ENCODE measurements around the gene BRICD5. TPM values are rescaled to one million over a fixed set of nuclear protein-coding genes. Genes with fewer than 3 reads are reported as not detected.

The BRICD5 gene
- total RNA-seq, 1 donor from 2014 or later: 5.2 TPM

DNA sequence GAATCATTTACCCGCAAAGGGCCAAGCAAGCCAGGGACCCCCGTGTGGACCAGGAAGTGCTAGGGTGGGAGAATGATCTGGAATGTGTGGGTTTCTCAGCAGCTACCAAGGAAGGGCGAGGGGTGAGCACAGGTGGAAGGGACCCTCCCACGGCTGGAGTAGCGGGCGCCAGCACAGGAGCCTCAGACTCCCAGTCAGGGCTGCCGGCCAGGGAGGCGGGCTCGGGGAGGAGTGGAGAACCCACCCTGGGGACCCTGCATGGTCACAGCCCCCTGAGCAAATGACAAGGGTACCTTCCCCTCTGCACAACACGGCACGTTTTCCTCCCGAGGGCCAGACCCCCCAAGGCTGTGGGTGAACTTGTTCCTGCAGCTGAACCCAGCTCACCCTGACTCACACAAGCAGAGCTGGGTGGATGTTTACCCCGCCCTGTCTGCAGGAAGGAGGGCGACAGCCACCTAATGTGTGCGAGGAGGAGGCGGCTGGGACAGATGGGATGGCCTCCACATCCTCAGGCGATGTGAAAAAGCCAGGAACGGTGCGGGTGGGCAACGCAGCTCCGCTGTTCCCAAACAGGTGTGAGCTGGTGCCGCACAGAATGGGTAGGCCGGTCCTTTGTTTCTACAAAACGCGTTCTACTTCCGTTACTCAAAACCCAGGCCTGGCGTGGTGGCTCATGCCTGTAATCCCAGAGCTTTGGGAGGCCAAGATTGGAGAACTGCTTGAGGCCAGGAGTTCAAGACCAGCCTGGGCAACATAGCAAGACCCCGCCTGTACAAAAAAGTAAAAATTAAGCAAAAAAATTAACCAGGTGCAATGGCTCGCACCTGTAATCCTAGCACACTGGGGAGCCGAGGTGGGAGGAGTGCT lies 34.5 kb upstream of the BRICD5 start:
- TF ChIP-seq EZH2 (IDR thresholded peaks at IDR 0.05) (no peak), EZH2phosphoT487 (IDR thresholded peaks at IDR 0.05) (no peak)
- TF ChIP-seq, protein P1, sequence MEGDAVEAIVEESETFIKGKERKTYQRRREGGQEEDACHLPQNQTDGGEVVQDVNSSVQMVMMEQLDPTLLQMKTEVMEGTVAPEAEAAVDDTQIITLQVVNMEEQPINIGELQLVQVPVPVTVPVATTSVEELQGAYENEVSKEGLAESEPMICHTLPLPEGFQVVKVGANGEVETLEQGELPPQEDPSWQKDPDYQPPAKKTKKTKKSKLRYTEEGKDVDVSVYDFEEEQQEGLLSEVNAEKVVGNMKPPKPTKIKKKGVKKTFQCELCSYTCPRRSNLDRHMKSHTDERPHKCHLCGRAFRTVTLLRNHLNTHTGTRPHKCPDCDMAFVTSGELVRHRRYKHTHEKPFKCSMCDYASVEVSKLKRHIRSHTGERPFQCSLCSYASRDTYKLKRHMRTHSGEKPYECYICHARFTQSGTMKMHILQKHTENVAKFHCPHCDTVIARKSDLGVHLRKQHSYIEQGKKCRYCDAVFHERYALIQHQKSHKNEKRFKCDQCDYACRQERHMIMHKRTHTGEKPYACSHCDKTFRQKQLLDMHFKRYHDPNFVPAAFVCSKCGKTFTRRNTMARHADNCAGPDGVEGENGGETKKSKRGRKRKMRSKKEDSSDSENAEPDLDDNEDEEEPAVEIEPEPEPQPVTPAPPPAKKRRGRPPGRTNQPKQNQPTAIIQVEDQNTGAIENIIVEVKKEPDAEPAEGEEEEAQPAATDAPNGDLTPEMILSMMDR (IDR thresholded peaks at IDR 0.05): no peak
- Histone ChIP-seq H3K4me1 (peaks cover 3% of the 10 kb centered on the region), H4K20me1 (ENCODE audit: low read depth) (peaks cover 3% of the 10 kb centered on the region), H2AFZ (replicated peaks) (no peak overlapping the region), H3K4me2 (no peak overlapping the region), H3K79me2 (ENCODE audit: low read depth) (peaks cover 32% of the 10 kb centered on the region), H3K9me3 (ENCODE audit: low read depth) (no peaks in the 10 kb centered on the region), H3K36me3 (no peaks in the 10 kb centered on the region), H3K27ac (no peak overlapping the region), H3K9ac (no peak overlapping the region), H3F3A (ENCODE audit: low read depth) (no peaks in the 10 kb centered on the region), H3K27me3 (no peaks in the 10 kb centered on the region), H3K4me3 (no peak overlapping the region)
- no peak for DNase-seq (ENCODE audit: low spot score)
- Mint-ChIP-seq H3K27ac (no peak overlapping the region), H3K4me1 (peaks cover 2% of the 10 kb centered on the region), H3K36me3 (peaks cover 8% of the 10 kb centered on the region), H3K27me3 (ENCODE audit: insufficient read depth, low read depth) (peaks cover 6% of the 10 kb centered on the region), H3K9me3 (no peaks in the 10 kb centered on the region), H3K4me3 (no peak overlapping the region)

DNA sequence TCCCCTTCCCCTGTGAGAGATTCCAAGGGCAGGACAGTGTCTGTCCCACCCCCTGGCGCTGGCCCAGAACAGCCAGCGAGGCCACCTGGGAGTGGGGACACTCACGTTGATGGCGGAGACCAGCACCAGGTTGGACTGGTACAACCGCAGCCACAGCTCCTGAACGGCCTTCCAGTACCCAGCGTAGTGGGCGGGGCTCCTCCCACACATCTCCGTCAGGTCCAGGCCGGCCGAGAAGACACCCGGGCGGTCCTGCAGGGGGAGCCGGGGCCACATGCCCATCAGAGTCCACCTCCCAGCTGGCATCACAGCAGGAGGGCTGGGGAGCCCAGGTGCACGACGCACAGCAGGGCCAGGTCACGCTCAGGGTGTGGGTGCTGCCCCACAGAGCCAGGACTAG lies 33.6 kb upstream of the BRICD5 start:
- peaks cover 9% of the 10 kb centered on the region for H3K36me3 Mint-ChIP-seq
- TF ChIP-seq, protein P1 (IDR thresholded peaks at IDR 0.05): peak; percentile 12
- TF ChIP-seq EZH2 (IDR thresholded peaks at IDR 0.05): no peak
- H3K27me3 Mint-ChIP-seq (ENCODE audit: insufficient read depth, low read depth): peaks cover 6% of the 10 kb centered on the region
- peaks cover 7% of the 10 kb centered on the region for H3F3A ChIP-seq (ENCODE audit: low read depth)
- H3K27ac Mint-ChIP-seq: no peak overlapping the region
- no peak overlapping the region for H3K4me2 ChIP-seq
- DNase-seq (ENCODE audit: low spot score): peak; percentile 22
- H3K79me2 ChIP-seq (ENCODE audit: low read depth): peaks cover 24% of the 10 kb centered on the region
- no peaks in the 10 kb centered on the region for H3K9me3 ChIP-seq (ENCODE audit: low read depth)
- no peak overlapping the region for H2AFZ ChIP-seq (replicated peaks)
- H4K20me1 ChIP-seq (ENCODE audit: low read depth): peaks cover 10% of the 10 kb centered on the region
- no peaks in the 10 kb centered on the region for H3K27me3 ChIP-seq
- H3K4me1 ChIP-seq: no peaks in the 10 kb centered on the region
- no peak overlapping the region for H3K9ac ChIP-seq
- H3K4me3 Mint-ChIP-seq: no peak overlapping the region
- H3K36me3 ChIP-seq: no peaks in the 10 kb centered on the region
- no peak overlapping the region for H3K4me3 ChIP-seq
- H3K27ac ChIP-seq: no peak overlapping the region
- no peaks in the 10 kb centered on the region for H3K4me1 Mint-ChIP-seq
- no peaks in the 10 kb centered on the region for H3K9me3 Mint-ChIP-seq

DNA sequence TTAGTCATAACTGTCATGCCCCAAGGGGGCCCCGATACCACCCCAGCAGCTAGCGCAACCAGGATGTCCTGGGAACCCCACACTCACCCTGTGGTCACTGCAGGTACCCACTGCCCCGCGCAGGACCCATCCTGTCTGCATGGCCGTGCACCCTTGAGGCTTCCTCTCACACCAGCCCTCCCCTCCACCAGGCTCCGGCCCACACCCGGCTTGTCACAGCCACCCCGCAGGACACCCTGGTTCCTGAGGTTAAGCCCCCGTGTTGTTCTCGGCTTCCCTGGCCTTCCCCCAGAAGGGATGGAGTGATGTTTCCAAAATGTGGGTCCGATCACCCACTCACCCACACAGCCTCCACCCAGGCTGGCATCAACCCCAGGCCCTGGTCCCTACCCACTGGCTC lies 33.1 kb upstream of the BRICD5 start:
- no peak overlapping the region for H3K4me3 ChIP-seq
- H3F3A ChIP-seq (ENCODE audit: low read depth): peaks cover 12% of the 10 kb centered on the region
- H3K4me1 Mint-ChIP-seq: no peaks in the 10 kb centered on the region
- H4K20me1 ChIP-seq (ENCODE audit: low read depth): peaks cover 15% of the 10 kb centered on the region
- no peak for TF ChIP-seq EZH2 (IDR thresholded peaks at IDR 0.05)
- H3K27ac Mint-ChIP-seq: no peak overlapping the region
- no peaks in the 10 kb centered on the region for H3K27me3 ChIP-seq
- no peaks in the 10 kb centered on the region for H3K9me3 Mint-ChIP-seq
- H3K4me3 Mint-ChIP-seq: no peak overlapping the region
- H3K36me3 ChIP-seq: no peaks in the 10 kb centered on the region
- H2AFZ ChIP-seq (replicated peaks): no peak overlapping the region
- no peak overlapping the region for H3K9ac ChIP-seq
- no peak overlapping the region for H3K27ac ChIP-seq
- H3K4me1 ChIP-seq: peaks cover 2% of the 10 kb centered on the region
- H3K4me2 ChIP-seq: no peak overlapping the region
- no peak for DNase-seq (ENCODE audit: low spot score)
- peaks cover 19% of the 10 kb centered on the region for H3K79me2 ChIP-seq (ENCODE audit: low read depth)
- peaks cover 9% of the 10 kb centered on the region for H3K36me3 Mint-ChIP-seq
- H3K9me3 ChIP-seq (ENCODE audit: low read depth): no peaks in the 10 kb centered on the region
- peaks cover 6% of the 10 kb centered on the region for H3K27me3 Mint-ChIP-seq (ENCODE audit: insufficient read depth, low read depth)

DNA sequence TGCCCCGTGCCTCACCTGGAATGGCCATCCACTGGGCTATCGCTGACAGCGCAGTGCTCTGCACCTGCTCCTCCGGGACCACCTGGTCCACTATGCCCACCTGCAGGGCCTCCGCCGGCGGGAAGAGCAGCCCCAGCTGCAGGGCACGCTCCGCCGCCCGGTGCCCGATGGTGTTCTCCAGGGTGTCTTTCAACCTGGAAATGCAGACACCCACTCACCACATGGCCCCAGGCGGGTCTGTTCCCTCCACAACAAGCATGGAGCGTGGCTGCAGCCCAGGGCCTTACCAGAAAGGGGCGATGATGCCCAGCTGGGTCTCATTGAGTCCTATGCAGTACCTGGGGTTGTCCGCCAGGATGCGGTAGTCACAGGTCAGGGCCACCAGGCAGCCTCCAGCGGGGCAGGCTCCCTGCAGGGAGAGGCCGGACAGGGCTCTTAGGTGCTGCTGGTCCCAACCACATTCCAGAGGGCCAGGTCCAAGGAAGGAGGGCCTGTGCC lies 32.4 kb upstream of the BRICD5 start:
- Histone ChIP-seq H4K20me1 (ENCODE audit: low read depth) (peaks cover 22% of the 10 kb centered on the region), H3K4me1 (peaks cover 6% of the 10 kb centered on the region), H3K27me3 (peaks cover 5% of the 10 kb centered on the region), H3K36me3 (no peaks in the 10 kb centered on the region), H3F3A (ENCODE audit: low read depth) (peaks cover 17% of the 10 kb centered on the region), H3K4me2 (no peak overlapping the region), H3K9ac (no peak overlapping the region), H3K79me2 (ENCODE audit: low read depth) (peaks cover 12% of the 10 kb centered on the region), H3K9me3 (ENCODE audit: low read depth) (no peaks in the 10 kb centered on the region), H2AFZ (replicated peaks) (no peak overlapping the region), H3K27ac (no peak overlapping the region), H3K4me3 (no peak overlapping the region)
- peaks cover 9% of the 10 kb centered on the region for H3K36me3 Mint-ChIP-seq
- no peak overlapping the region for H3K27ac Mint-ChIP-seq
- TF ChIP-seq, protein P1 (IDR thresholded peaks at IDR 0.05): peak; percentile 7
- TF ChIP-seq EZH2 (IDR thresholded peaks at IDR 0.05): no peak
- TF ChIP-seq EZH2phosphoT487 (IDR thresholded peaks at IDR 0.05): no peak
- no peaks in the 10 kb centered on the region for H3K4me1 Mint-ChIP-seq
- H3K9me3 Mint-ChIP-seq: no peaks in the 10 kb centered on the region
- H3K27me3 Mint-ChIP-seq (ENCODE audit: insufficient read depth, low read depth): peaks cover 6% of the 10 kb centered on the region
- no peak for DNase-seq (ENCODE audit: low spot score)
- no peak overlapping the region for H3K4me3 Mint-ChIP-seq
